Measurements from ENCODE around the gene BIN1. TPM values are rescaled to one million over a fixed set of nuclear protein-coding genes. Genes with fewer than 3 reads are reported as not detected.

BIN1 gene
- polyA plus RNA-seq, 1 of the 3 experiments (the other 2 are of a cell fraction) = 40.3 TPM

DNA sequence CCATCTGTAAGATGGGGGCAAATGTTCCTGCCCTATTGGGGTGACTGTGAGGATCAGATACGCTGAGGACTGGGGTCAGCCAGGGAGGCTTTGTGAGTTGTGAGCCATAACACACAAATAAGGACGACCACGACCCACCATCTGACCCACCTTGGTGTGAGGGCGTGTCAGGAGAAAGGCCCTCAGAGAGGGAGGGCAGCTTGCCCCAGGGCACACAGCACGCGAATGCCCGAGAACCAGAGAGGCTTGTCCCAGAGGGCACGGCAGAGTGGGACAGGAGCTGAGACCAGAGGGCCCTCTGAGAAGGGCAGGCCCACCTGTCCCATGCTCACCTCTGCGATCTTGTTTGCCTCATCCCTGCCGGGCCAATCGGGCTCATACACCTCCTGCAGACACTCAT, 36.7 kb downstream of the BIN1 start:
- Histone ChIP-seq H3F3A (replicated peaks; ENCODE audit: insufficient read depth) (no peaks in the 10 kb centered on the region), H3K27me3 (ENCODE audit: insufficient read depth) (no peaks in the 10 kb centered on the region), H3K9me3 (no peaks in the 10 kb centered on the region), H3K9me2 (no peaks in the 10 kb centered on the region), H3K36me3 (replicated peaks in 1 of 2; ENCODE audit: control insufficient read depth in 1 of 2, insufficient read depth in 2 of 2, low read length in 1 of 2) (peaks cover 0 to 8% of the 10 kb centered on the region in 2 experiments), H3K79me2 (ENCODE audit: insufficient read depth) (no peaks in the 10 kb centered on the region), H2AFZ (ENCODE audit: low read depth) (no peak overlapping the region), H3K9ac (no peak overlapping the region), H4K20me1 (ENCODE audit: insufficient read depth) (no peaks in the 10 kb centered on the region), H3K4me1 (ENCODE audit: control insufficient read depth in 1 of 2, insufficient read depth in 2 of 2, low read depth in 1 of 2, low read length in 1 of 2) (peaks cover 4 to 36% of the 10 kb centered on the region in 2 experiments; a peak in 3 of 4 replicates), H3K27ac (ENCODE audit: low read depth in 2 of 2, low read length in 1 of 2) (no peak overlapping the region), H3K4me2 (no peak overlapping the region), H3K4me3 (ENCODE audit: low read depth in 2 of 2, low read length in 1 of 2) (no peak overlapping the region)
- ChIA-PET CTCF (interaction anchor here (5.1 to 6.2 kb wide), 2 partner anchors 90 to 101 kb away, joined by 52 to 80 read pairs; no protein-coding TSS in a partner anchor), POLR2A (no interaction called here)
- no peak for DNase-seq
- 95% methylated on average over 8 of the region's 11 CpGs for WGBS (ENCODE audit: low lambda C conversion rate)
- TF ChIP-seq MXI1 (IDR thresholded peaks at IDR 0.05; ENCODE audit: low read depth, low read length) (no peak), EP300 (IDR thresholded peaks at IDR 0.05; ENCODE audit: borderline replicate concordance in 1 of 2, low read depth in 1 of 2, low read length in 1 of 2) (no peak), FOSL2 (IDR thresholded peaks at IDR 0.05; ENCODE audit: borderline replicate concordance, low read depth) (no peak), SIN3A (IDR thresholded peaks at IDR 0.05; ENCODE audit: borderline replicate concordance, low read depth, low read length) (no peak), TEAD4 (IDR thresholded peaks at IDR 0.05; ENCODE audit: borderline replicate concordance, insufficient read depth) (no peak), NFIC (IDR thresholded peaks at IDR 0.05; ENCODE audit: borderline replicate concordance) (no peak), TCF12 (IDR thresholded peaks at IDR 0.05) (no peak), YY1 (IDR thresholded peaks at IDR 0.05; ENCODE audit: low read depth) (no peak)
- TF ChIP-seq, protein P1, sequence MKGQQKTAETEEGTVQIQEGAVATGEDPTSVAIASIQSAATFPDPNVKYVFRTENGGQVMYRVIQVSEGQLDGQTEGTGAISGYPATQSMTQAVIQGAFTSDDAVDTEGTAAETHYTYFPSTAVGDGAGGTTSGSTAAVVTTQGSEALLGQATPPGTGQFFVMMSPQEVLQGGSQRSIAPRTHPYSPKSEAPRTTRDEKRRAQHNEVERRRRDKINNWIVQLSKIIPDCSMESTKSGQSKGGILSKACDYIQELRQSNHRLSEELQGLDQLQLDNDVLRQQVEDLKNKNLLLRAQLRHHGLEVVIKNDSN (IDR thresholded peaks at IDR 0.05; ENCODE audit: borderline replicate concordance, low read depth) = no peak

DNA sequence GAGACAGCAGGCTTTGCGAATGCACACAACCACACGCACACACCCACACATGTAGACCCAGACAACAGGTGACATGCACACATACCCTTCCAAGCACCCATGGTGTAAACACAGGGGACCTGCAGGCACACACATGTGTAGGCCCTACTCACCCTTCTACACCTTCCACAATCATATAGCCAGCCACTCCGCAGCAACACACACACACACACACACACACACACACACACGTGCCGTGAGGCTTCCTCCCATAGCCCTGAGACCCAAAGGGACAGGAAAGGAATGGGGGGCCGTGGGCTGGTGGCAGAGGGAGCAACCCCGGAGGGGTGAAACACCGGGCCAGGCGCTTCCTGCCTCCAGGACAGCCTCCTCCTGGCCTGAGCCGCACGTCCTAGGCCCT, 37.4 kb downstream of the BIN1 start:
- ChIA-PET CTCF (interaction anchor here (0.8 to 6.2 kb wide), 8 partner anchors 9 to 275 kb away, joined by 3 to 80 read pairs (median 12); no protein-coding TSS in a partner anchor), POLR2A (no interaction called here)
- no peaks in the 10 kb centered on the region for H3K9me2 ChIP-seq
- no peak for DNase-seq
- WGBS (ENCODE audit: low lambda C conversion rate) = 92% methylated on average over 5 of the region's 11 CpGs
- peaks cover 0 to 8% of the 10 kb centered on the region in 2 experiments for H3K36me3 ChIP-seq (replicated peaks in 1 of 2; ENCODE audit: control insufficient read depth in 1 of 2, insufficient read depth in 2 of 2, low read length in 1 of 2)
- no peaks in the 10 kb centered on the region for H3K9me3 ChIP-seq
- peaks cover 8 to 40% of the 10 kb centered on the region in 2 experiments; a peak in 3 of 4 replicates for H3K4me1 ChIP-seq (ENCODE audit: control insufficient read depth in 1 of 2, insufficient read depth in 2 of 2, low read depth in 1 of 2, low read length in 1 of 2)
- H3K4me3 ChIP-seq (ENCODE audit: low read depth in 2 of 2, low read length in 1 of 2) = no peak overlapping the region
- no peak overlapping the region for H2AFZ ChIP-seq (ENCODE audit: low read depth)
- no peaks in the 10 kb centered on the region for H3F3A ChIP-seq (replicated peaks; ENCODE audit: insufficient read depth)
- H3K4me2 ChIP-seq = no peak overlapping the region
- H3K27ac ChIP-seq (ENCODE audit: low read depth in 2 of 2, low read length in 1 of 2) = no peak overlapping the region
- no peaks in the 10 kb centered on the region for H4K20me1 ChIP-seq (ENCODE audit: insufficient read depth)
- no peaks in the 10 kb centered on the region for H3K79me2 ChIP-seq (ENCODE audit: insufficient read depth)
- H3K27me3 ChIP-seq (ENCODE audit: insufficient read depth) = no peaks in the 10 kb centered on the region
- no peak overlapping the region for H3K9ac ChIP-seq
- TF ChIP-seq, protein P2, sequence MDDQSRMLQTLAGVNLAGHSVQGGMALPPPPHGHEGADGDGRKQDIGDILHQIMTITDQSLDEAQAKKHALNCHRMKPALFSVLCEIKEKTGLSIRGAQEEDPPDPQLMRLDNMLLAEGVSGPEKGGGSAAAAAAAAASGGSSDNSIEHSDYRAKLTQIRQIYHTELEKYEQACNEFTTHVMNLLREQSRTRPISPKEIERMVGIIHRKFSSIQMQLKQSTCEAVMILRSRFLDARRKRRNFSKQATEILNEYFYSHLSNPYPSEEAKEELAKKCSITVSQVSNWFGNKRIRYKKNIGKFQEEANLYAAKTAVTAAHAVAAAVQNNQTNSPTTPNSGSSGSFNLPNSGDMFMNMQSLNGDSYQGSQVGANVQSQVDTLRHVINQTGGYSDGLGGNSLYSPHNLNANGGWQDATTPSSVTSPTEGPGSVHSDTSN (IDR thresholded peaks at IDR 0.05) = no peak
- TF ChIP-seq ELF1 (IDR thresholded peaks at IDR 0.05) = no peak
- no peak for TF ChIP-seq TEAD4 (IDR thresholded peaks at IDR 0.05; ENCODE audit: borderline replicate concordance, insufficient read depth)
- TF ChIP-seq RFX5 (IDR thresholded peaks at IDR 0.05; ENCODE audit: low read length) = no peak
- no peak for TF ChIP-seq SMC3 (IDR thresholded peaks at IDR 0.05; ENCODE audit: low read depth, low read length)
- no peak for TF ChIP-seq POLR2AphosphoS5 (IDR thresholded peaks at IDR 0.05; ENCODE audit: low read depth, low read length)
